Measurements from ENCODE around the gene IL12RB1.

DNA sequence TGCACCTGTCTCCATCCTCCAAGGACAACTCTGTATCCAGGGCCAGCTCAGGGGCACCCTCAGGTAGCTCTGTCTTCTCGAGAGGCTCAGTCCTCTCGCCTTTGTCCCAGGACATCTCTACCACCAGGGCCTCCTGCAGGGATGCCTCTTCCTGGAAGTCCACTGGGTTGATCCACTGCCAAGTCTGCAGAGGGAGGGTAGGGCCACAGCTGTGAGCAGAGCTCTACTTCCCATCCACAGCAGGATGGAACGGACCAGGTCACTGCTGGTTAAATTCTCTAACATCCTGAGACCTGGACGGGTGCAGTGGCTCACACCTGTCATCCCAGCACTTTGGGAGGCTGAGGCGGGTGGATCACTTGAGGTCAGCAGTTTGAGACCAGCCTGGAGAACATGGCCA is 26.8 kb downstream of the IL12RB1 start:
- TF ChIP-seq, protein P1, sequence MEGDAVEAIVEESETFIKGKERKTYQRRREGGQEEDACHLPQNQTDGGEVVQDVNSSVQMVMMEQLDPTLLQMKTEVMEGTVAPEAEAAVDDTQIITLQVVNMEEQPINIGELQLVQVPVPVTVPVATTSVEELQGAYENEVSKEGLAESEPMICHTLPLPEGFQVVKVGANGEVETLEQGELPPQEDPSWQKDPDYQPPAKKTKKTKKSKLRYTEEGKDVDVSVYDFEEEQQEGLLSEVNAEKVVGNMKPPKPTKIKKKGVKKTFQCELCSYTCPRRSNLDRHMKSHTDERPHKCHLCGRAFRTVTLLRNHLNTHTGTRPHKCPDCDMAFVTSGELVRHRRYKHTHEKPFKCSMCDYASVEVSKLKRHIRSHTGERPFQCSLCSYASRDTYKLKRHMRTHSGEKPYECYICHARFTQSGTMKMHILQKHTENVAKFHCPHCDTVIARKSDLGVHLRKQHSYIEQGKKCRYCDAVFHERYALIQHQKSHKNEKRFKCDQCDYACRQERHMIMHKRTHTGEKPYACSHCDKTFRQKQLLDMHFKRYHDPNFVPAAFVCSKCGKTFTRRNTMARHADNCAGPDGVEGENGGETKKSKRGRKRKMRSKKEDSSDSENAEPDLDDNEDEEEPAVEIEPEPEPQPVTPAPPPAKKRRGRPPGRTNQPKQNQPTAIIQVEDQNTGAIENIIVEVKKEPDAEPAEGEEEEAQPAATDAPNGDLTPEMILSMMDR (IDR thresholded peaks at IDR 0.05; ENCODE audit: insufficient read depth, low read length, poor library complexity, severe bottlenecking) = no peak
- no peak for TF ChIP-seq EZH2phosphoT487 (conservative IDR thresholded peaks at IDR 0.05; ENCODE audit: low read length)
